ENCODE data around the gene MRPL2.
A peak's percentile ranks its signal among the peaks of the same experiment; 100 is the strongest.

MRPL2 gene

DNA sequence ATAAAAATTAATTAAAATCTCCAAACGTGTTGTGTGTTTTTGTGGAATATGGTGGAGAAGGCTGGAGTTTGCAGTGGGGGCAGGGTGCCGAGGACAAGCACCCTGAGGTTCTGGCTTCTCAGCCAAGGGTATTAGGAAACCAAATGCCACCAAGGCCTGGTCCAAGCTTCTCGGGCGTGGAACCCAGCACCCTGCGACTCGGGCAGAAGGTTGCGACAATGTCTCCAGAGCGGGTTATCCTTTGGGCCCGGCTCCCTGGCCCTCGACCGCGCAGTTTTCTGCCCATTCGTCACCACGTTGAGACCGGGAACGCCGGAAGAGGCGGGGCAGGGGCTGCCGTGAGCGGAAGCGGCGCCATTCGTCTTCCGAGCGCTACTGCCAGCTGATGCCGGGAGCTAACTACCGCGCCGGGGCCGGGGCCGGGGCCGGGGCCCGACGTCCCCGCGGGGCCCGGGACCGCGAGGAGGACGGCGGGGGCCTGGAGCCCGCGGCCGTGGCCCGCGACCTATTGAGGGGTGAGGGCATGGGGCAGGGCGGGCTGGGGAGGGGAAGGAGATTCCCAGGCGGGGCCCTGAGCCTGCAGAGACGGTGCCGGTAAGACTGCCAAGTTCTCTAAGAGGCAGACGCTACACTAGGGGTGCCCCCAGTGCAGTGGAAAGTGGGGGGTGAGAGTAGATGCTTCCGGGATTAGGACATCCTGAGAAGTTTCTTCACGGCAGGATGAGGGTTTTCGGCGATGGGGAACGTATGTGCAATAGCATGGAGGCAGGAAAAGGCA lies 37.8 kb downstream of the MRPL2 start, which contains the start of gene RRP36:
TSS of gene RRP36 (plus strand) at position 354 of the 778 bp plus-strand sequence. CDS start at position 386, 32 bp downstream.
- ATAC-seq, result peak; percentile 87
- DNase-seq, result peak; percentile 84

DNA sequence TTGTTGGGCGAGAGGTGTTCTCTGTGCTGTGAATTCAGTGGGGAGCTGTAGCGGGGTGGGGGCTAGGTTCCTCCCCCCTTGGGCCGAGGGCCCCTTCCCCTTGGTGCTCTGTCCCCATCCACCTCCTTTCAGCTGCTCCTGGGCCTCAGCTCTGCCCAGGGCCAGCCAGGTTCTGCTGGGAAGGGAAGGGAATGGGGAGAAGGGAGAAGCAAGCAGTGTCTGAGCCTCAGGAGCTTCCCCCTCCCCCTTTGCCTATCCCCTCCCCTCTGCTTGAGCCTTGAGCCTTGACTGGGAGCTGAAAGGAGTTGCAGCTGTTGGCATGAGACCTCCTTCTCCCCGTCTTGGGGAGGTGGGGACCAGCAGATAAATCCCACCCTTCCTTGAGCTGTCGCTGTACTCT lies 38.4 kb downstream of the MRPL2 start:
- no peak for DNase-seq
- ATAC-seq, result no peak

DNA sequence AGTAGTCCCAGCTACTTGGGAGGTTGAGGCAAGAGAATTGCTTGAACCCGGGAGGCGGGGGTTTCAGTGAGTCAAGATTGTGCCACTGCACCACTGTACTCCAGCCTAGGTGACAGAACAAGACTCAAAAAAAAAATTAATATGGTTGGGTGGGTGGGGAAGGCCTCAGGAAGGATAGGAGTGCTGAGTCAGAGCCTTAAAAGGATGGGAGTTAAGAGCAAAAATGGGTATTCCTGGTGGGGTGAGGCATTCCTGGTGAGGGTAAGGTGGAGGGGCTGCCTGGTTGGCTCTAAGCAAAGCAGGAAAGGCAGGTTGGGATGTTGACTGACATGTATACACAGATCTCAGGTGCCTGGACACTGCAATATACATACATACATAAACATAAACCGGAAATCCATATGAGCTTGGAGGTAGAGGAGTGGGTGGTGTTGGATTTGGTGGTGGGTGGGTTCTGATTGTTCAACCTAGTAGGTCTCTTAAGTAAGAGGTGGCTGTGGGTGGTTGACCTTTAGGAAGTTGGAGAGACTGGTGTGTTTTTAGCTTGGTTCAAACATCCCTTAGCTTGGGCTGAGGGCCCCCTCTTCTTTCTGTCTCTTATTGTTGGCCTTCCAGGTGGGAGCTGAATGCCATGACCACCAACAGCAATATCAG lies 39.1 kb downstream of the MRPL2 start:
- ATAC-seq (no peak), DNase-seq (no peak)

DNA sequence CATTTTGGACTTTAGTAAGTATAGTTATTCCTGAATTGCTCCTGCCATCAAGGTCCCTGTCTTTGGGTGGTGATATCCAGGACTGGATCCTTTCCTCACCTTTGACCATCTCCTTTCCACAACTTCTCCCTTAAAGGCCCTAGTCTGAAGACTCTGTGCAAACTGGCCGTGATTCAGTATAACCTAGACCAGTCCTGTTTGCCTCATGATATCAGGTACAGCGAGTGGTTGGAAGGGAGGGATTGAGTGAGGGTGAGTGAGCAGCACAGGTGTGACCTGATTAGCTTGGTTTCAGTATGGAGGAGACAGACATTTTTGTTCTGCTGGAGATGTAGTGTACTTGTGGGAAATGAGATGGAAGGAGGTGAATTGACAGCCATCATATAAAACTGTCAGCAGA lies 40.1 kb downstream of the MRPL2 start:
- ATAC-seq (no peak), DNase-seq (no peak)

GRCh38 chr6:43016943-43017334 lies 42.3 kb downstream of the MRPL2 start:
- no peak for ATAC-seq
- DNase-seq, result no peak

- DNase-seq, result no peak
- no peak for ATAC-seq
These were observed 42.9 kb downstream of the MRPL2 start for GRCh38 chr6:43016176-43016942.

DNA sequence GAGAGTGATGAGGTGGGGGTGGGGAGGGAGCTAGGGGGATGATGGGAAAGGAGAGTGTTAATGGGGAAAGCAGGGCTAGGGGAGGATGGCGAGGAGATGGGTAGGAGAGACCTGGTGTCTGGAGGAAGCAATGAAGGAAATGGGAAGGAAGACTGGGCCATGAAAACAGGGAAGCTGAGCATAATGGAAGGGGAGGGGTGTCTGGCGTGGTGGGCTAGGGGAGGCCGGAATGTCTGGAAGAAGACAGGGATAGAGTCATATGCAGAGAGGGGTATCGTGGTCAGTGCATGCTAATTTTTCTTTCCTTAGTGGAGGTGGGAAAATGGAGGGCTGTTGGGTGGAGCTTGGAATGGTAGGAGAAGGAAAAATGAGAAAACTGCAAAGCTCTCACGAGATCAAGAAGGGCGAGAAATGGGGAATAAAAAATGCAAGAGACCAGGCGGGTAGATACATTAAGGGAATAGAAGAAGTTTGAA lies 44.8 kb downstream of the MRPL2 start:
- ATAC-seq (no peak), DNase-seq (no peak)

GRCh38 chr6:43013843-43014433 lies 45.3 kb downstream of the MRPL2 start, which contains the start of the genes KLHDC3 and MEA1:
Gene KLHDC3 (plus strand): TSS chr6:43014249. CDS start chr6:43017193, 2,944 bp downstream.
Gene MEA1 (minus strand): TSS chr6:43013946. CDS start chr6:43013813, 133 bp downstream.
- ATAC-seq, result peak; percentile 95

DNA sequence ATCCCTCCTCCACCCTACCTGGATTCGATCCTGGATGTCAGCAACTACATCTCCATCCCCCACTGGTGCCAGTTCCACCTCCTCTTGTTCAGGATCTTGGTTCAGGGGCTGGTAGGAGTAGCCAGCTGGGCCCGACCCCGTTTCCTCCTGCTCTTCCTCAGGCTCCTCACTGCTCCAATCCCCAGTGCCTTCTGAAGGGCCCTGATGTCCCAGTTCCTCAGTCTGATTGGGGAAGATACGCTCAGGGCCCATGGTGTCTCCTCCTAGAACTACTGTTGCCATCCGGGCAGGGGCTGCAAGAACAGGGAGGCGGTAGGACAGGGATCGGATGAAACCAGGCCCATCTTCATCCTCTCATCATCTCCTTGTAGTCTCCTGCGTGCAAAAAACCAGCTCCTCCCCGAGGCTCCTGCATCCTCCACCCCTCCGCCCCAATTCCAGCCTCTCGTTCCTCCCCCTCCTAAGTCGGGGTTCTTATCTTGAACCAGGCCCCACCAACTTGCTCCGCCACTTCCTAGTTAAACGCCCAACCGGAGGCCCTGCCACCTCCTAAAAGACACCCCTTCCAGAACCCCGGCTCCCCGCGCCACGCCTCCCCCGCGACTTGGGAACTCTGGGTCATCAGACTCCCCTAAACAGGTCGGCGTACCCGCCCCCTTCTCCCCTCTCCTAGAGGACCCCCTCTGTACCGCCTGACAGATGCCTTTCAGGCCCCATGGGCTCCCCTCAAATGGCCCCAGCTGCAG lies 46.0 kb downstream of the MRPL2 start:
- DNase-seq (no peak), ATAC-seq (peak; percentile 23)

More at GRCh38 chr6:43013843-43014433, 45.3 kb downstream of the MRPL2 start, which contains the start of the genes KLHDC3 and MEA1:
- DNase-seq, result peak; percentile 99

DNA sequence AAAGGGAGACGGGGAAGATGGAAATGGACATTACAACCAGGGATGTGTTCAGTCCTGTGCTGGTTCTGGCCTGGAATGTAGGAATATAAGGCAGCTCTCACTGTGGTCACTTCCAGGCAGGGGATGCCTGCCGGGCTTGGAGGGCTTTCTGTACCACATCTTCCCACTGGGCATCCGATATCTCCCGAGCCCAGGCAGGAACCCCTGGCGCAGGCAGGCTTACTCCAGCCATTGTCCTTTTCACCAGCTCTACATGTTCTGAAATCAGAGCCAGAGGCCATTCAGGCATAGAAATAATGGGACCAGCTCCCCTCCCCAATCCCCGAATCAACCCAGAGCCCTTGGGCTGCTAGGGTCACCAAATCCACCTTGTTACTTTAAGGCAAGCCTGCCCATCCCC lies 46.9 kb downstream of the MRPL2 start:
- DNase-seq (no peak), ATAC-seq (no peak)

DNA sequence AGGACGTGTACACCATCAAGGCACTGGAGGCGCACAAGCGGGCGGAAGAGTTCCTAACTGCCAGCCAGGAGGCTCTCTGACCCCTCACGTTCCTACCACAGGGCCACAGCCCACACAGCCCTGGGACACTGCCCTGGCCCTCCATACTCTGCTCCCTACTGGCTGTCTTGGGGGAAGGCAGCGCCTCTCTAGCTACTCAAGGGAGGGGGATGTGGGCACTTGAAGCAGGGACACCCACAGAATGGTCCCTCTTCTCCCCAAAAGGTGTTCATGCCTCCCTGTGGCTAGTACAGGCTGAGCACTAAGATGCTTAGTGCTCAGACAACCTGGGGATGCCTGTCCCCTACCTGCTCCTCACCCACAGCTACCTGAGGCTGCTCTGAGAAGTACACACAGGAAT lies 48.0 kb downstream of the MRPL2 start:
- DNase-seq (no peak), ATAC-seq (no peak)

DNA sequence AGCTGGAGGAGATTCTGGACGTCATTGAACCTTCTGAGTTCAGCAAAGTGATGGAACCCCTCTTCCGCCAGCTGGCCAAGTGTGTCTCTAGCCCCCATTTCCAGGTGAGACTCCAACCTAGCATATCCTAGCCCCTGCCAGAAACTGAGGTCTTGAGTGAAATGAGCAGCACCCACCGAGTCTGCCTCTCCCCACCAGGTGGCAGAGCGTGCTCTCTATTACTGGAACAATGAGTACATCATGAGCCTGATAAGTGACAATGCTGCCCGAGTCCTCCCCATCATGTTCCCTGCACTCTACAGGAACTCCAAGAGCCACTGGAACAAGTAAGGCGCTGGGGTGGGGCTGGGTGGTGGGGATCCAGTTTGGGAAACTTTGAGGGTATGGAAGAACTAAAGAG lies 50.1 kb downstream of the MRPL2 start:
- DNase-seq (peak; percentile 35), ATAC-seq (no peak)

GRCh38 chr6:43007126-43007525 lies 52.1 kb downstream of the MRPL2 start:
- DNase-seq (no peak), ATAC-seq (no peak)

- ATAC-seq, result no peak
These were observed 53.0 kb downstream of the MRPL2 start for GRCh38 chr6:43006251-43006650.

GRCh38 chr6:43005844-43006243 lies 53.4 kb downstream of the MRPL2 start:
- DNase-seq (no peak), ATAC-seq (no peak)

More at GRCh38 chr6:43006251-43006650, 53.0 kb downstream of the MRPL2 start:
- DNase-seq, result no peak
